Gastrocnemius medialis (tissue), 4 donors: Measurements from ENCODE around the gene TMPRSS3.

ENCODE experiments used
- CTCF ChIP-seq, 5 experiments: fragments of 450-650 bp in 3 of 5; fragments of 200-600 bp in 2 of 5; sonication (generic) in 2 of 5; IDR thresholded peaks in 4 of 5; conservative IDR thresholded peaks in 1 of 5; 1 replicate in 4 of 5; 2 replicates in 1 of 5; pipeline ENCODE4 v1.5.1; 2016 to 2019; ENCODE audit warnings: antibody characterized with exemption in 5 of 5, mild to moderate bottlenecking in 3 of 5, moderate library complexity in 3 of 5
- POLR2A ChIP-seq, 2 donors: fragments of 450-650 bp; IDR thresholded peaks; one replicate each; pipeline ENCODE4 v1.6.1; 2017; ENCODE audit warnings: antibody characterized with exemption in 2 of 2, mild to moderate bottlenecking in 2 of 2, moderate library complexity in 2 of 2

GRCh38 chr21:42392731-42393442 is 3.0 kb downstream of the TMPRSS3 start:
- TF ChIP-seq CTCF (IDR thresholded peaks at IDR 0.05 in 4 of 5, conservative IDR thresholded peaks at IDR 0.05 in 1 of 5) (no peak), POLR2A (IDR thresholded peaks at IDR 0.05) (no peak)
